Gastroesophageal sphincter (tissue), 4 donors: ENCODE results near the gene TRIM29. TPM values are rescaled to one million over a fixed set of nuclear protein-coding genes. Genes with fewer than 3 reads are reported as not detected.
A peak's percentile ranks its signal among the peaks of the same experiment; 100 is the strongest.

Experiments used
- ATAC-seq: fragments of 150-250 bp; one replicate; pipeline ENCODE4 v1.9.1; 2016; ENCODE audit warnings: mild to moderate bottlenecking, moderate library complexity
- H3K27ac ChIP-seq, 4 donors: fragments of 200-600 bp; sonication (generic) in 3 of 4; 1 replicate in 3 of 4; 2 replicates in 1 of 4; pipeline ENCODE4 v1.5.1; 2016 to 2019
- H3K27me3 ChIP-seq: fragments of 200-600 bp; sonication (generic); one replicate; pipeline ENCODE4 v1.5.1; 2019
- H3K36me3 ChIP-seq, 2 donors: fragments of 200-600 bp; sonication (generic); one replicate each; pipeline ENCODE4 v1.5.1; 2019; ENCODE audit warnings: control low read depth in 1 of 2
- H3K4me1 ChIP-seq, 3 donors: fragments of 200-600 bp; sonication (generic); 1 replicate in 2 of 3; 2 replicates in 1 of 3; pipeline ENCODE4 v1.5.1; 2016 to 2019; ENCODE audit warnings: control low read depth in 2 of 3
- H3K4me3 ChIP-seq, 2 donors: fragments of 200-600 bp; sonication (generic); one replicate each; pipeline ENCODE4 v1.5.1; 2019; ENCODE audit warnings: mild to moderate bottlenecking in 1 of 2, moderate library complexity in 1 of 2
- H3K9me3 ChIP-seq, 3 donors: fragments of 200-600 bp; sonication (generic); one replicate each; pipeline ENCODE4 v1.5.1; 2017 to 2019; ENCODE audit warnings: control low read depth in 2 of 3
- CTCF ChIP-seq, 4 experiments: fragments of 200-600 bp in 2 of 4; fragments of 450-650 bp in 2 of 4; sonication (generic) in 1 of 4; IDR thresholded peaks; one replicate each; pipeline ENCODE4 v1.5.1; 2017 to 2019; ENCODE audit warnings: antibody characterized with exemption in 4 of 4, mild to moderate bottlenecking in 2 of 4, moderate library complexity in 2 of 4
- EP300 ChIP-seq: sonication (generic); formaldehyde crosslinking; IDR thresholded peaks from one replicate; pipeline ENCODE4 v1.6.1; 2017; ENCODE audit warnings: antibody characterized with exemption, mild to moderate bottlenecking
- POLR2A ChIP-seq, 2 donors: fragments of 450-650 bp; IDR thresholded peaks; one replicate each; pipeline ENCODE4 v1.6.1; 2017; ENCODE audit warnings: antibody characterized with exemption in 2 of 2, mild to moderate bottlenecking in 2 of 2, moderate library complexity in 1 of 2
- POLR2AphosphoS5 ChIP-seq: sonication (generic); formaldehyde crosslinking; IDR thresholded peaks from one replicate; pipeline ENCODE4 v1.6.1; 2017; ENCODE audit warnings: antibody characterized with exemption
- WGBS, 2 donors: methylation state at CpG; one replicate each; pipeline ENCODE4 v1.1.5; 2018; ENCODE audit warnings: low coverage in 1 of 2; 5-methylcytosine and 5-hydroxymethylcytosine counted together
- total RNA-seq, 4 donors: library from RNA; depleted of rRNA; stranded (reverse); fragments of >200 nt; gene quantifications; one replicate each; pipeline ENCODE4 v1.1.0, GENCODE V29; 2016

TRIM29 gene
- total RNA-seq, 4 donors from 2014 or later: 1.2 to 34.6 (median 3.4) TPM

DNA sequence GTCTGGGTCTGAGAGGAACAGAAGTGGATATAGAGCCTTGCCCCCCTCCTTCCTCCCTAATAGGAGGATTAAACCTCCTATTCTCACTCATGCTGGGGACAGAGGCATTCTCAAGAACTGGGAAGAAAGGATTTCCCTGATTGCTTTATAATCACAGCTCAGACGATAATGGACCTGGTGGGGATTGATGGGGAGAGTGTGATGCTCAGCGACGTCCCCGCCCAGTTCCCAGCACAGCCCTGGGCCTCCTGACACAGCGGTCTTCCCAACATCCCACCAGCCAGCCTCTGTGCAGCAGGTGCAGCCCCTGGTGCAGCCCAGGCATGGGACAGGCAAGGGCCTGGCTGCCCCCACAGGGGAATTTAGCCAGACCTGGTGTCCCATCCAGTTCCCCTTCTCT, 28.4 kb downstream of the TRIM29 start:
- no peaks in the 10 kb centered on the region for H3K36me3 ChIP-seq
- no peaks in the 10 kb centered on the region for H3K9me3 ChIP-seq
- H3K4me1 ChIP-seq: no peaks in the 10 kb centered on the region
- H3K27ac ChIP-seq: no peak overlapping the region
- TF ChIP-seq EP300 (no peak), POLR2AphosphoS5 (no peak), CTCF (IDR thresholded peaks at IDR 0.05) (no peak), POLR2A (IDR thresholded peaks at IDR 0.05) (no peak)
- no peak overlapping the region for H3K4me3 ChIP-seq
- no peak for ATAC-seq
- H3K27me3 ChIP-seq: peaks cover 47% of the 10 kb centered on the region
- WGBS, 2 donors: 42 to 86% methylated on average over 1 to 4 of the region's 5 CpGs

DNA sequence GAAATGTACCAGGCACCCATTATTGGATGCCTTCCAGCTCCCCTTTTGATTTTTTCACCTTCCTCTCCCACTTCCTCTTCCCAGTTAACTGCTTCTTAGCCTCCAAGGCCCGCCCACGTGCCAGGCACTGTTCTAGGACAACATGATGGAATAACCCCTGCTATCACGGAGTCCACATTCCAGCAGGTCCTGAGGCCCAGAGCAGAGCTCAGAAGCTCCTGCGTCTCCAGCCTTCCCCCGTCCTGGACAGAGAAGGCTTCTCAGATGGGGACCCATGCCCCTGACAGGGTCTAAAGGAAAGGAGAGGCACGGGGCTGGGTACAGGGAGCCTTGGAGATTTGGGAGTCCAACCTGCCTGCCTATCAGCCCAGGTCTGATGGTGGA, 29.1 kb downstream of the TRIM29 start:
- TF ChIP-seq POLR2A (IDR thresholded peaks at IDR 0.05) (no peak), EP300 (no peak), CTCF (IDR thresholded peaks at IDR 0.05) (no peak), POLR2AphosphoS5 (no peak)

GRCh38 chr11:120108154-120108784, 29.6 kb downstream of the TRIM29 start:
- Histone ChIP-seq H3K27ac (no peak overlapping the region), H3K9me3 (no peaks in the 10 kb centered on the region), H3K4me1 (no peaks in the 10 kb centered on the region), H3K27me3 (peaks cover 47% of the 10 kb centered on the region), H3K4me3 (no peak overlapping the region), H3K36me3 (no peaks in the 10 kb centered on the region)
- no peak for TF ChIP-seq POLR2A (IDR thresholded peaks at IDR 0.05)
- peak in 3 of 4 experiments; percentile 97 to 99 (median 97) for TF ChIP-seq CTCF (IDR thresholded peaks at IDR 0.05)
- 0 to 2% methylated on average over 1 to 6 of the region's 6 CpGs for WGBS, 2 donors
- peak; percentile 73 for ATAC-seq

More for the DNA sequence above, 29.1 kb downstream of the TRIM29 start:
- H3K27ac ChIP-seq: no peak overlapping the region
- no peaks in the 10 kb centered on the region for H3K36me3 ChIP-seq
- WGBS, 2 donors: 32 to 35% methylated on average over 3 to 4 of the region's 6 CpGs
- H3K4me3 ChIP-seq: no peak overlapping the region
- H3K27me3 ChIP-seq: peaks cover 47% of the 10 kb centered on the region
- no peaks in the 10 kb centered on the region for H3K9me3 ChIP-seq
- ATAC-seq: no peak
- no peaks in the 10 kb centered on the region for H3K4me1 ChIP-seq

GRCh38 chr11:120107692-120108091, 30.2 kb downstream of the TRIM29 start:
- no peak for ATAC-seq
- H3K36me3 ChIP-seq: no peaks in the 10 kb centered on the region
- WGBS, 2 donors: no CpG with 5 or more reads among the region's 6 CpGs

More at GRCh38 chr11:120107692-120108091, 30.2 kb downstream of the TRIM29 start:
- Histone ChIP-seq H3K4me3 (no peak overlapping the region), H3K27ac (no peak overlapping the region), H3K9me3 (no peaks in the 10 kb centered on the region), H3K4me1 (no peaks in the 10 kb centered on the region), H3K27me3 (peaks cover 50% of the 10 kb centered on the region)
- TF ChIP-seq POLR2A (IDR thresholded peaks at IDR 0.05) (no peak), CTCF (IDR thresholded peaks at IDR 0.05) (no peak), POLR2AphosphoS5 (no peak), EP300 (no peak)
